Measurements from ENCODE around the gene UBE3D. TPM values are rescaled to one million over a fixed set of nuclear protein-coding genes. Genes with fewer than 3 reads are reported as not detected.
"Not testable (repeated sequence)": the region's sequence is repeated elsewhere in the genome, so short reads cannot be mapped to it uniquely, and the experiment has no call there.

Gene UBE3D
- total RNA-seq, 1 donor from 2014 or later, result 3.6 TPM

- no peak for DNase-seq (ENCODE audit: low spot score)
Measured at GRCh38 chr6:82874867-82875266, 190.8 kb downstream of the UBE3D start.

DNA sequence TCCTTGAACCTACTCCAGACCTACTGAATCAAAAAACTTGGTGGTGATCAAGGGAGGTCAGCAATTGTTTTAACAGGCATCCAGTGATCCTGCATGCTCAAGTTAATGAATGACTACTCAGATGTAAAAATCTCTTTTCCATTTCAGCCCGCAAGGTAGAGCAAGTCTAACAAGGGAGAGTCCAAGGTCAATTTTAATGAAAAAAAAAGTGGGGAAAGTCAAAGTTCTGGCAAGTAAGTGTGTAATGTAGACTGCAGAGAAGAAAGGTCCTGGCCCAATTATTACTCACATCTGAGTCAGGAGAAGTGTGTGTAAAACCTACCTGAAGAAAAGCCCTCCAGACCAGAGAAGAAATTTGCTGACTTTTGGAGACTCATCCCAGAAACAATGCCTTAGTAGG lies 193.5 kb downstream of the UBE3D start:
- DNase-seq (ENCODE audit: low spot score), result no peak

- DNase-seq (ENCODE audit: low spot score), result no peak
Measured at GRCh38 chr6:82870582-82871172, 195.0 kb downstream of the UBE3D start.

GRCh38 chr6:82869493-82869892 lies 196.1 kb downstream of the UBE3D start:
- no peak for DNase-seq (ENCODE audit: low spot score)

DNA sequence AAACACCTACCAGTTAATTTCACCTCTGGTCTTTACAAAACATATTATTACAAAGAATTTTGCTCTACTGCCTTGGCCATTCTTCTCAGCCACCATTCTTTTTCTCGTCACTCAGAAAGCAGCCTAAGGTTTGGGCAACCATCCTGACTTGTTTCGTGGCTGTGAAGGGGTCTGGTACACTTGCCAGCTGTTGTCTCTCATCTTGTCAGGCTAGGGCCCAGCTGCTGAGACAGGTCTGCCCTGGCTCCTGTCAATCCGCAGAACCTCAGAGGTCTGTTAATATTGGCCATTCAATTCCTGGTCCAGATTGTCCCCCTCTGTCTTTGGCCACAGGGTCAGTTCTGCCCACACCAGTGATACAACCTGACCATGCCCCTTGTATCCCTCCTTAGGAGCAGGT lies 197.7 kb downstream of the UBE3D start:
- DNase-seq (ENCODE audit: low spot score), result no peak

DNA sequence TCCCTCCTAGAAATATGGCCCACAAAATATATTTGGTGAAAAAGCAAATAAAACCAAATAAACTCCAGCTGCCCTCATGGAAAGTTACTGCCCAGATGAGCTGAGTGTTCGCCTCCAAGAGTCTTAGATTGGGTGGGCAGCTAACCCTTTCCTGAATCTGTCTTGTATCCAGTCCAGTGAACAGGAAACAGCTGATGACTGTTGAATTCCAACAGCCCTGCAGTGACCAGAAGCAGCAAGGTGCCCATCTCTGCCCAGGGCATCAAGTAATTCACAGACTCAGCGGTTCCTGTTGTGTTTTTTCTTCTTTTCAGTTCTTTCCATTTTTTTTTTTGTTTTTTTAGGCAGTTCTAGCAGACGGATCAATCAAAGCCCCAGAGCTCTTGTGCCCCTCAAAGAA lies 199.2 kb downstream of the UBE3D start:
- no peak for DNase-seq (ENCODE audit: low spot score)

DNA sequence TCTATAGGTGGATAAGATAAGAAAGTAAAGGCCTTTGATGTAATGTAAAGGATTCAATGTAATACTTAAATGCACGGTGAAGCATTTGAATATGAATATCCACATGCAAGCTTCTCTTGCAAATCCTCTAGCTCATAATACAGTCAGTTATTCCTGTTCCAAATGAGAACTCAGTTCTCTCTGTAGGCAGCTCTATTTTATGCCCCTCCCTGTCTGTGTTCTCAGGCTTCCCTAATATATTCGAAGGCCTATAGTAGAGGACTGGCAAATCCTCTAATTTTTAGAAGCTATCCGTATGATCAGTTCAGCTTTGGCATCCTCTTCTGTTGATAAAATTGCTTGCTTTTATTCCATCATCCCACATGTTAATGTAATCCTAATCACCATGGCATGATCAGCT lies 200.2 kb downstream of the UBE3D start:
- no peak for DNase-seq (ENCODE audit: low spot score)

- DNase-seq (ENCODE audit: low spot score), result no peak
Measured at GRCh38 chr6:82863781-82864180, 201.9 kb downstream of the UBE3D start.

- no peak for DNase-seq (ENCODE audit: low spot score)
Measured at GRCh38 chr6:82862543-82862942, 203.1 kb downstream of the UBE3D start.

DNA sequence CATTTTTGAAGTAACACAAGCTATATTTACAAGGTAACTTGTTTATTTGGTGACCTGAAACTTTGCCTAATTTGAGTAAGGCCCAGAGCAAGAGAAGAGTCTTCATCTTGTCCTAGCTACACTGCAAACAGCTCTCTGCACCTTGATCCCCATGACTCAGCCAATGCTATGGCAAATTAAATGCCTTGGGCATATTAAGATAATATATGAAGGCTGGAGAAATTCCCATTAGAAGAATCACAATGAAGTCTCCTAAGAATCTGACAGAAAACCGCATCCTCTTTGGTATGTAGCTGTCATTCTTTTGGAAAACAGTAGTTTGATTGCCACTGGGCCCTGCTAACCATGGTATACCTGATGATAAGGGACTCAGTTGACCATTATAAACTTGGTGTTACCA lies 204.5 kb downstream of the UBE3D start:
- no peak for DNase-seq (ENCODE audit: low spot score)

GRCh38 chr6:82856077-82856476 lies 209.6 kb downstream of the UBE3D start:
- DNase-seq (ENCODE audit: low spot score), result not testable (repeated sequence)

- not testable (repeated sequence) for DNase-seq (ENCODE audit: low spot score)
Measured at GRCh38 chr6:82852904-82853303, 212.7 kb downstream of the UBE3D start.

DNA sequence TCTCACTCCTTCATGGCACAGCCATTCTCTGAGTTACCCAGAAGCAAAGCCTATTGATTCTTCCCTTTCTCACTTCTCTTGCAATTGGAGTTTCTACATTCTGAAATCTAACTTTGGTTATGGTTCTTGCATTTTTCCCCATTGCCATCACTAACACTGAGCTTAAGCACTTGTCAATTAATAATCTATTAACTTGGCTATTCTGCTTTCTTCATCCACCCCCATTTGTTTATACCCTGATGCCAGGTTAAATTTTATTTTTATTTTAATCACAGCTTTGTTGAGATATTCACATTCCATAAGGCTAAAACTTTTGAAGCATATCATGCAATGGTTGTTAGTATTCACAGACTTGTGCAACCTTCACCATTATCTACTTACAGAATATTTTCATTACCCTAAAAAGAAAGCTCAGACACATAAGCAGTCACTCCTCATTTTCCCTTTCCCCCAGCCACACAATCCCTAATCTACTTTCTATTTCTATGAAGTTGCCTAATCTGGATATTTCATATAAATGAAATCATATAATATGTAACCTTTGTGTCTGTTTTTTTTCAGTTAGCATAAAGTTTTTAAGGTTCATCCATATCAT lies 222.3 kb downstream of the UBE3D start:
- DNase-seq (ENCODE audit: low spot score), result no peak

DNA sequence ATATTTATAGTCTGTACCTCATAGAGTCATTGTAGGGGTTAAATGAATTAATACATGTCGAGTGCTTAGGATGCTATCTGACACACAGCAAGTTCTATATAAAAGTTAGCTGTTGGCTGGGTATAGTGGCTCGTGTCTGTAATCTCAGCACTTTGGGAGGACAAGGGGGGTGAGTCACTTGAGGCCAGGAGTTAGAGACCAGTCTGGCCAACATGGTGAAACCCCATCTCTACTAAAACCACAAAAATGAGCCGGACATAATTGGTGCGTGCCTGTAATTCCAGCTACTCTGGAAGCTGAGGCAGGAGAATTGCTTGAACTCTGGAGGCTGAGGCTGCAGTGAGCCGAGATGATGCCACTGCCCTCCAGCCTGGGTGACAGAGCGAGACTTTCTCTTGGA lies 222.9 kb downstream of the UBE3D start:
- no peak for DNase-seq (ENCODE audit: low spot score)

Other genes starting within 250 kb of the UBE3D start
- 25.7 TPM for gene DOP1A, start 1.8 kb upstream of the UBE3D start, total RNA-seq
- gene PGM3, start 127.4 kb upstream of the UBE3D start, total RNA-seq, result 50.4 TPM
- 5.9 TPM for gene RWDD2A, start 127.5 kb upstream of the UBE3D start, total RNA-seq

All from mucosa of gallbladder (tissue), 1 donor.